Endometrial microvascular endothelial cells (primary cell): ENCODE results near the gene SKAP1. TPM values are rescaled to one million over a fixed set of nuclear protein-coding genes. Genes with fewer than 3 reads are reported as not detected.

Experiments
- in situ Hi-C: cut with HindIII; loops from 2 replicates; pipeline ENCODE4 v1.10.0; 2017; ENCODE audit warnings: low sequenced_read_pairs, low pct_unique_long_range_greater_than_20kb; ENCODE audit errors: inconsistent ontology term
- total RNA-seq: library from RNA; depleted of rRNA; stranded (reverse); fragments of >200 nt; gene quantifications from one replicate; pipeline ENCODE4 v1.2.3, GENCODE V29; 2015; ENCODE audit errors: inconsistent ontology term

The SKAP1 gene
- total RNA-seq, 1 donor from 2014 or later = not detected

DNA sequence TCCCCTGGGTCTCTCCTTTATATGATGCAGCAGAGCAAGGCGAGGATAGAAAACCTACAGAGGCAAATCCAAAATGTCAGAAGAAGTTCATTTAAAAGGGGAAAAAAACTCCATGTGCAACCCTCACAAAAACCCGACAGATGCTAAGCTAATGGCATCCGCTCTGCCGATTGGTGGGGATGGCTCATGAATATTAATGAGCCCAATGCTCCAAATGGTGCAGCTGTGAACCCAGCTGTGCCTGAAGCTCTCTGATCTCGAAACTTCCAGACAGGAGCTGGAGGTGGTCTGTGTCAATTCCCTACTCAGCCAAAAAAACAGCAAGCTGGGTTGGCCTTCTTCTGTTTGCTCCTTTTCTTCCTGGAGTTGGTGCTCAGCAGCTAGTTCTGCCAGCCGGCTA lies 306.9 kb downstream of the SKAP1 start:
- in situ Hi-C loops = no loop called here

DNA sequence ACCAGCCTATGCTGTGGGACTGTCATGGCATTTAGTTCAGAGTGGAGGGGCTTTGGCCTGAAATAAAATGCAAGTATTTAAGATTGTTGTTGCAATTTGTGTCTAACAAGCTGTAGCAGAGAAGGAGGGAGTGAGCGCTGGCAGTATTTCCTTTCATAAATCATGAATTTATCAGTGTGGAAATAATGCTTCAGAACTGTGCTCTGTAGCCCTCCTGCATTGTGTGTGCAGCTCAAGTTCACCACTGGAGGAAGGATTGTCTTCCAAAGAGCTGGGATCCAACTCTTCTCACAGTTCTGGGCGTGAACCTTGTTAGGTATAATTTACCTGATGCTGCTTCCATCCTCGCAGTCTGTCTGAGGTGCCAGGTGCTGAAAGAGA lies 307.4 kb downstream of the SKAP1 start:
- in situ Hi-C loops = no loop called here

DNA sequence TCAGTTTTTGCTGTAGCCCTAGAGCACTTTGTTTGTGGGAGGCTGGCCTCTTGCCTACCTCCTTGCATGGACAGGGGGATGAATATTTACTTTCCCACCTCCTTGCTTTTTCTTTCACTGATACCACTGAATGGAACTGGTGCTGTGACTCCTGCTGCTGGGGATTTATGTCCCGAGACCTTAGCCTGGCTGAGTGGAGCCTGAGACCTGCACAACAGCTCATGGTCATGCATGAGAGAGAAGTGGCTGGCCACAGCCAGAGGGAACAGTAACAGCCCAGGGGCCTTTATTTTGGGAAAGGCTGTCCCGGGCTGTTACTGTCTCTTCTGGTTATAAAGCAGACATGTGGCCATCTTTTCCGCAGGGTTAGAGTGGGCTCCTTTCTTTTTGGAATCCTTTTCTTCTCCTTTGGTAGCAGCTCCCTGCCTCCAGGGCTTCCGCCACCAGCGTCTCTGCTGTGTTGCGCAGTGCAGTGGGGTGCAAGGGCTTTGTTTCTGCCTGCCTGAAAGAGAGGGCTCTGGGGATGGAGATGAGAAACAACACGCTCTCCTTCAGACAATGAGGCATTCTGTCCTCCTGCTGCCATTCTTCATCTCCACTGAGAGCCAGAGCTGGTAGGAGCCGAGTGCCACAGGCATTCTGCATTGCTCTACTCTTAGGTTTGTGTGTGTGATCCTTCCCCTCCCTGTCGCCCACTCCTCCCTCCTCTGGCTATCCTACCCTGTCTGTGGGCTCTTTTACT lies 307.9 kb downstream of the SKAP1 start:
- in situ Hi-C loops = no loop called here

DNA sequence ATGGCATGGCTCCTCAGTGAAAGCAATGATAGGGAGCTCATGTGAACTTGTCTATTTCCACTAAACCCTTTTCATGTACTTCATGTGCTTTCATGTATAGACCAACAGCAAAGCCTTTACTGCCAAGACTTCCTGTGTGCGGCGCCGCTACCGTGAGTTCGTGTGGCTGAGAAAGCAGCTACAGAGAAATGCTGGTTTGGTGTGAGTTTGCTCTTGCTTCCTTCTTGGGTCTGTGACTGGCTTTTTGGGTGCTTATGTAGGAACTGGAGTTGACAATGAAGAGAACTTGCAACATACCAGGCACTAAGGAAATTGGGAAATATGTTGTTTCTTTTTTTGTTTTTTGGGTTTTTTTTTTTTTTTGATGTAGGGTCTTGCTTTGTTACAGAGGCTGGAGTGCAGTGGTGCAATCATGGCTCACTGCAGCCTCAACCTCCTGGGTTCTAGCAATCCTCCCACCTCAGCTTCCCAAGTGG lies 316.8 kb downstream of the SKAP1 start:
- in situ Hi-C loops = no loop called here

DNA sequence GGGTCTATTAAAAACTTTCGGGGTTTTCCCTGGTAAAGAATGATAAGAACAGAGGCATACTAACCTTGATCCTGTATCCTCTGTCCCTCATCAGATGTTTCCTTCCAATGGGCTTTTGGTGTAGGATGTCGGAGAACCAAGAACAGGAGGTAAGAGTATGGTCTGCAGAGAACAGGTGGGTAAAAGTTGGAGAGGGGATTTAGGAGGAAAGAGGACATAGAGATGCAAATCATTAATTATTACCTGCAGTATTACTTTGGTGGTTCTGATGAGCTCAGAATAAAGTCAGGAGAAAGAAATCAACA lies 318.1 kb downstream of the SKAP1 start:
- in situ Hi-C loops = no loop called here

DNA sequence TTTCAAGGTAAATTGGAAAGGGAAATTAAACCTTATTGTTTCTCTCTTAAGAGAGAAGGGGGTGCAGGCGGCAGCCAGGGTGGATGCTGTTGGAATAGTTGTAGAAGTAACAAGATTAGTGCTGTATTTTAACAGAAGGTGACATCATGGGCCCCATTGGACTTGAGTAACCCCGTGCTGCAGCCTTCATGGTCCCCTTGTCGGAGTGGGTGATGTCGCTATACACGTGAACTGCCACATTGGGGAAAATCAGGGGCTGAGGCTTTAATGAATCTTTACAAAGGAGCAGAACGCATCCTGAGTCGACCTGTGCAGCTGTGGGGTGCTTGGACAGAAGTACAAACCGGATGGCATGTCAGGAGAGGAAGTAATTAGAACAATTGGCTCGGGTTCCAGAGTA lies 319.3 kb downstream of the SKAP1 start:
- in situ Hi-C loops = no loop called here

DNA sequence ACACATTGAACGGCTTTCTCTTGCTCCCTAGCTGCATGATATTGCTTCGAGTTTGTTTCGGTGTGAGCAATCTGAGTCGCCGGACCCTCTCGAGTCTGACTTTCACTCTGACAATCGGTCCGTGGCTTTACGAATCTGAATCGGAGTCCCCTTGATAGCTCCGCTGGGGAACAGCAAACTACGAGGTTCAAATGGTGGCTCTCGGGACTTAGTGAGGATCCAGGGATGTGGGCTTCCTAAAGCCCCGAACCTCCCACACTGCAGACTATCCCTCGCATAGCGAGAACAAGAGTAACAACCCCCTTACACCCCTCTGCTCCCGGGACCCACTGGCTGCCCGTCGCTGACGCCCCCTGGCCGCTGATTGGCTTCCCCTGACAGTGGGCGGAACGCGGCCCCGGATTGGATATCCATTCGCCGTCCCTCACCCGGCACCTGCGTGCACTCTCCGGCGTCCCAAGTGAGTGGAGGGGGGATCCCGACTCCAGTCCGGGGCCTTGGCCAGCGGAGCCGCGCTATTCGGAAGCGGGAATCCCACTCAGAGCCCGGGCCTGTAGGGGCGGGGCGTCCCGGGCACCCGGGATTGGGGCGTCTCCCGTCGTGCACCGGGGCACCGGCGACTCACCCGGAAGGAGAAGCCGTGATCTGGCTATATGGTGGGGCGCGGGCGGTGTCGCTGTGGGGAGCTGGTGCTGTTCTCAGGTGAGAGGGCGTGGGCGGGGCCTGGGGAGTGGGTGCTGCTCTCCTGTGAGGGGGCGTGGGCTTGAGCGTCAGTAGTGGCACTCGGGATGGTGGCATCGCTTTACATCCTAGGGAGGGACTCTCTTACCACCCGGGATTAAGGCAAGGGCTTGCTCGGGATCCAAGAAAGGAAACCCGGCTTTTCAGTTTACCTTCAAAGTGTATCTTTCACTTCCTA lies 322.6 kb downstream of the SKAP1 start, which contains the start of gene SNX11:
Gene SNX11, plus strand, starts transcription at position 630 of the 919 bp plus-strand sequence. CDS start 4,278 bp downstream, outside the sequence.
- in situ Hi-C loops = no loop called here

DNA sequence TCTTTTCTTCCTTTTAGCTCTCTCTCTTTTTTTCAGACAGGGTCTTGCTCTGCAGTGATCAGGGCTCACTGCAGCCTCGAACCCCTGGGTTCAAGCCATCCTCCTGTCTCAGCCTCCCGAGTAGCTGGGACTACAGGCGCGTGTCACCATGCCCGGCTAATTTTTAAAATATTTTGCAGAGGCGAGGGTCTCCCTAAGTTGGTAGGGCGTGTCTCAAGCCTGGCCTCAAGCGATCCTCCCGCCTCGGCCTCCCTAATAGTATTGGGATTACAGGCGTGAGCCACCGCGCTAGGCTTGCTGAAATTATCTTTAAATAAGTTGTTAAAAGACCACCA lies 323.2 kb downstream of the SKAP1 start:
- in situ Hi-C loops = no loop called here

DNA sequence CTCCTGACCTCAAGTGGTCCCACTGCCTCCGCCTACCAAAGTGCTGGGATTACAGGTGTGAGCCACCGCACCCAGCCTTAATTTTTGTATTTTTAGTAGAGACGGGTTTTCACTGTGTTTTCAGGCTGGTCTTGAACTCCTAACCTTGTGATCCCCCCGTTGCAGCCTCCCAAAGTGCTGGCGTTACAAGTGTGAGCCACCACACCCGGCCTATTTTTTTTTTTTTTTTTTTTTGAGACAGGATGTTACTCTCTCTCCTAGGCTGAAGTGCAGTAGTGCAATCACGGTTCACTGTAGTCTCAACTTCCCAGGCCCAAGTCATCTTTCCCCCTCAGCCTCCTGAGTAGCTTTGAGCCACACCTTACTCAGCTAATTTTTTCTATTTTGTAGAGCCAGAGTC lies 325.6 kb downstream of the SKAP1 start:
- in situ Hi-C loops = no loop called here

DNA sequence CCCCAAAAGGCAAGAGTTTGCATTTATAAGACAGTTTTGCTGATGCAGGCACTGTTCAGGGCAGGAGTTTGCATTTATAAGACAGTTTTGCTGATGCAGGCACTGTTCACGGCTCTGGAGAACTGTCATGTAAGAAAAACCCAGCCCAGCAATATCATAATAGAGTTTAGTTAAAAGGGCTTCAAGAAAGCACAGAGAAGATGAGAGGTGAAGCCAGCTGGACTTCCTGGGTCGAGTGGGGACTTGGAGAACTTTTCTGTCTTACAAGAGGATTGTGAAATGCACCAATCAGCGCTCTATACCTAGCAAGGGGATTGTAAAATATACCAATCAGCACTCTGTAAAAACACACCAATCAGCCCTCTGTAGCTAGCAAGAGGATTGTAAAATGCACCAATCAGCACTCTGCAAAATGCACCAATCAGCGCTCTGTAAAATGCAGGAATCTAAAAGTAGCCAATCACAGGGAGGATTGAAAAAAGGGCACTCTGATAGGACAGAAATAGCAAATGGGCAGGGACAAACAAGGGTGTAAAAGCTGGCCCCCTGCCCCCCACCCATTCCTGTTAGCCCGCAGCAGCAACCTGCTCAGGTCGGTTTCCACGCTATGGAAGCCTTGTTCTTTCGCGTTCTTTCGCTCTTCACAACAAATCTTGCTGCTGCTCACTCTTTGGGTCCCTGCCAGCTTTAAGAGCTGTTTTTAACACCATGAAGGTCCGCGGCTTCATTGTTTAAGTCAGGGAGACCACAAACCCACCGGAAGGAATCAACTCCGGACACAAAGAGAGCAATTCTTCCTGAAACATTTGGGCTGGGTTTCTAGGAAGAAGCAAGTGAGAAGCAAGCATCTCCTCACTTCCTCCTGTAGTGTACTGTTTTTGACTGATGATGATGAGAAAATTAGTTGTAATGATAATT lies 327.0 kb downstream of the SKAP1 start:
- in situ Hi-C loops = no loop called here

DNA sequence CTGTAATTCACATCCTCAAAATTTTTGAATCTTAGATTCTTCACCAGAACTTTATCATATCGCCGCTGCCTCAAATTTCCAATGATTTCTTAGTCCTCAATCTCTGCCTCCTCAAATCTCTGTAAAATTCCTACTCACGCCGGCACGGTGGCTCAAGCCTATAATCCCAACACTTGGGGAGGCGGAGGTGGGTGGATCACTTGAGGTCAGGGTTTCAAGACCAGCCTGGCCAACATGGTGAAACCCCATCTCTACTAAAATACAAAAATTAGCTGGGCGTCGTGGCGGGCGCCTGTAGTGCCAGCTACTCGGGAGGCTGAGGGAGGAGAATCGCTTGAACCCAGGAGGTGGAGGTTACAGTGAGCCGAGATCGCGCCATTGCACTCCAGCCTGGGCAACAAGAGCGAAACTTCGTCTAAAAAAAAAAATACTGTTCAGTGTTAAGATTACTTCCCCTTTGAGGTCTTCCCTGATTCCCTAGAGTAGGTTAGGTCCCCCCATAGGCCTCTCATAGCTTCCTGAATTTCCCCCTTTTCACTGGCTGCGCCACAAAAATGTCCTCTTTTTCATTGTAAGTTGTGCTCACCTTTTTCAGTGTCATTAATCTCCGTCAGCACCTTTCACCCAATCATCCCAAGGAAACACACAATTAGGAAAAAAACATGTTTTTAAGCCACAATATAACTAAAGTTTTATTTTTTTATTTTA lies 327.8 kb downstream of the SKAP1 start:
- in situ Hi-C loops = no loop called here

DNA sequence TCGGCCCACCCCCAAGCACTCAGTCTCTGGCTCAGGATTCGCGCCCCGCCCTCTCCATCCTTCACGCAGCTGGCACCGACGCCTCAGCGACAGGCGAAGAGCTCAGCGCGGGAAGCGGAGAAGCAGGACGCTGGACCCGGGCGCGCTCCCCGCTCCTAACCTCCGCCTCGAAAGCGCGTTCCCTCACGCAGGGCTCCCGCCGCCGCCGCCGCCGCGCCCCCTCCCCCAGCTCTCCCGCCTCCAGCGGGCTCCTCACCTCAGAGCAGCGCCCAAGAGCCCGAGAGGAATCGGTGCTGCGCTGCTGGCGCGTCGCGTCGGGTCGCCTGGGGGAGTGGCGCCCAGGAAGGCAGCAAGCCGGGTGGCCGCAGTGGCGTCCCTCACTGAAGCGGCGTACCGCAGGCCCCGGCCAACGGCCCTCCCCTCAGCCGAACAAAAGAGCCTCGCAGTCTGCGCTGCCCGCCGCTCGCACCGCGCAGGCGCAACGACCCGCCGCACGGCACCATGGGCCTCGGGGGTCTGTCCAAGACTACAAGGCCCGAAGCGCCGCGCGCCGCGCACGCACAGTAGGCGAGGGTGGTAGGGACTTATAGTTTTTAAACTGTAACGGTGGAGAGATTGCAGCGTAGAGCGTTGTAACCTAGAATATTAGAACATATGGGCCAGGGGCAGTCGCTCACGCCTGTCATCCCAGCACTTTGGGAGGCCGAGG lies 328.8 kb downstream of the SKAP1 start, which contains the start of gene CBX1:
Gene CBX1, minus strand, starts transcription at position 467 of the 709 bp plus-strand sequence. CDS start 24,474 bp downstream, outside the sequence.
- in situ Hi-C loops = no loop called here

DNA sequence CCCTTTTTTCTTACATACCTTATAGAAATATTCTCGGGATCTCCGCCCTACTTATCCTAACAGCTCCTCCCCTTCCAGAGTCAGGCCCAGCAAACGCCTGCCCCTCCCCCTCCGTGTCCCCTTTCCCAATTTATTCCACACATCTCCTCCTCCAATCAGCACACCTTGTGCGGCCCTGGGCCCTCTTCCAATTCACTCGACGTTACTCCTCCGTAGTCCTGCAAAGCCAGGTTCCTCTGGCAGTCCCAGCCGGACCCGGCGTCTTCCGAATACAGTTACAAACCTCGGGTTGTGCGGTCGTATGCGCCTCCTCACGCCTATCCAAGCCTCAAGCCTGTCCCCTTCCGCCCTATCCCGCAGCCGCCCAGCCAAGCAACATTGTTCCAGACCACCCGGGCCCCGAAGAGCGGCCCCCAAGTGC lies 329.4 kb downstream of the SKAP1 start:
- in situ Hi-C loops = no loop called here

DNA sequence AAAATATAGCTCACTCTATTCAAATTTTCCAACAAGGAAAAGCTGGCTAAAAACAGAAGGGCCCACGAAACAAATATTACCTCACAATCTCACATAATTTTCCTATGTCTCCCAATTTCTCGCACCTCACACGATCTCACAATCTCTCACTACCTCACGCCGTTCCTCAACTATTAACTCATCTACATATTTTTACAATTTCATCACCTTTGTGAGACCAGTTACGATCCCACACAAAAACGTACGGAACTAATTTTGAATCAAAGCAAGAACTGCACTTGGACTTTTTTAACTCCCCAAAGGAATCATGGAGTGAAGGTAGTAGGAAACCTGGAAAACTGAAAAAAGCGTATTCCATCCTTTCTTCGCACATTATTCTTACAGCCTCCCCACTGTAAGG lies 329.9 kb downstream of the SKAP1 start:
- in situ Hi-C loops = no loop called here

DNA sequence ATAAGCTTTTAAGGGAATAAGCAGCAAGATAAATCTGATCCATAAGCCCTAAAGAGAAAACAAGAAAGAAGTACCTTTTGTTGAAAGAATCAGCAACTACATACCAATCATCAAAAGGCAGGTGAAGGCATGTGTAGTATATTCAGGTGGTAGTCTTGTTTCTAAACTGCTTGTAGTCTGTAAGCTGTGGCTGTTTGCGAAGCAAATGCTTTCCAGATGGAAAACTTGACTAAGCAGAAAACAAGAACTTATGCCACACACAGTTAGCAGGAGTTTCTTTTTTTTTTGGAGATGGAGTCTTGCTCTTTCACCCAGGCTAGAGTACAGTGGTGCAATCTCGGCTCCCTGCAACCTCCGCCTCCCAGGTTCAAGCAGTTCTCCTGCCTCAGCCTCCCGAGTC lies 334.4 kb downstream of the SKAP1 start:
- in situ Hi-C loops = no loop called here

DNA sequence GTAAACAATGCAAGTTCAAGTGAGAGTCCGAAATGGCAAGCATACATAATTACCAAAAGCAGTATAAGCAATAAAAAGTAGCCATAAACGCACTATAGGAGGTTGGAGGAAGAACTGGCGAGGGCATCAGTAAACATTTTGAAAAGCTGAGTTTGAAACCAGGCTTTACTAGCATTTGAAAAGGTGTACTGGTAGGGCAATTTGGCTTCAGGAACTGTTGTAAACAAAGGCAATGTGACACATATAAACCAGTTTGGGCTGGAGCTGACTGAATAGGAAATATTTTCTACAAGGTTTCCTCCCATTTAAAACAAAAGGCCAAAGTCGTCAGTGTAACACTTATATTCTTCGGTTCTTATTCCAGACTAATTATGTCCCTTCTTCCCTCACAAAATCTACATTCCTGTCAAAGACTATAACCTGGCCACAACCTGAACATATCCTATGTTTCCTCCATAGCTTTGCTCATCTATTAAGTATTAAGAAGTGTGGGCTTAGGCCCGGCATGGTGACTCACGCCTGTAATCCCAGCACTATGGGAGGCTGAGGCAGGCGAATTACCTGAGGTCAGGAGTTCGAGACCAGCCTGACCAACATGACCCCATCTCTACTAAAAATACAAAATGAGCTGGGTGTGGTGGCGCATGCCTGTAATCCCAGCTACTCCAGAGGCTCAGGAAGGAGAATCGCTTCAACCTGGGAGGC lies 336.5 kb downstream of the SKAP1 start:
- in situ Hi-C loops = no loop called here

DNA sequence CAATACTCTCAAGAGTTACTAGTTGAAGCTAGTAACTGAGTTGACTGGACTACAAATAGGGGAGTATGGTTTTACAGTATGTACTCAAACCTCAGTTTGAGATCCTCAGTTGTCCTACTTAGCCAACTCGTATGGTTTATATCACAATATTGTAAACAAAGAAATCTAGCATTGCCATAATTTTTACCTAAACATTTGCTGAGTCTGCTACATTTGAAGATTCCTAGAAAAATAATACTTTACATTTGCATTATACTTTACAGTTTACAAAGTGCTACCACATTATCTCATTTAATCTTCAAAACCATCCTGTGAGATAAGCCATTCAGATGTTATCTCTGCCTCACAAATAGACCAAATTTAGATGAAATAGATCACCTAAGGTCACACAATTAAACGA lies 345.1 kb downstream of the SKAP1 start:
- in situ Hi-C loops = no loop called here
